NCI-H345 treated with DMSO at 0.1 percent for 48 hours (cell line): ENCODE results near the gene NF1.
"Not testable (repeated sequence)": the region's sequence is repeated elsewhere in the genome, so short reads cannot be mapped to it uniquely, and the experiment has no call there.

Source experiments
- DNase-seq: peaks from one replicate; lab custom pipeline; 2025; ENCODE audit not compliant: unreplicated experiment; lab: John Stamatoyannopoulos, UW

Gene NF1

GRCh38 chr17:31172388-31172787, 77.6 kb downstream of the NF1 start:
- no peak for DNase-seq

GRCh38 chr17:31174215-31174614, 79.4 kb downstream of the NF1 start:
- no peak for DNase-seq

GRCh38 chr17:31175237-31175636, 80.5 kb downstream of the NF1 start:
- DNase-seq, result no peak

GRCh38 chr17:31176143-31176542, 81.4 kb downstream of the NF1 start:
- not testable (repeated sequence) for DNase-seq

- DNase-seq, result not testable (repeated sequence)
These were observed 84.2 kb downstream of the NF1 start for GRCh38 chr17:31178951-31179350.

- DNase-seq, result no peak
These were observed 100.5 kb downstream of the NF1 start for GRCh38 chr17:31195305-31195704.

- no peak for DNase-seq
These were observed 103.2 kb downstream of the NF1 start for GRCh38 chr17:31198026-31198425.

GRCh38 chr17:31198666-31199065, 103.9 kb downstream of the NF1 start:
- not testable (repeated sequence) for DNase-seq

- no peak for DNase-seq
These were observed 105.5 kb downstream of the NF1 start for GRCh38 chr17:31200287-31200686.

GRCh38 chr17:31202968-31203367, 108.2 kb downstream of the NF1 start:
- DNase-seq, result no peak

- peak; percentile 1 for DNase-seq
These were observed 116.7 kb downstream of the NF1 start for GRCh38 chr17:31211352-31212012.

- DNase-seq, result peak; percentile 13
These were observed 121.4 kb downstream of the NF1 start for GRCh38 chr17:31216031-31216751.

- DNase-seq, result no peak
These were observed 129.6 kb downstream of the NF1 start for GRCh38 chr17:31224366-31224765.

- no peak for DNase-seq
These were observed 131.1 kb downstream of the NF1 start for GRCh38 chr17:31225831-31226230.

GRCh38 chr17:31226373-31226772, 131.6 kb downstream of the NF1 start:
- DNase-seq, result no peak

GRCh38 chr17:31226950-31227349, 132.2 kb downstream of the NF1 start:
- DNase-seq, result no peak

GRCh38 chr17:31231852-31232251, 137.1 kb downstream of the NF1 start:
- no peak for DNase-seq

GRCh38 chr17:31235110-31235509, 140.3 kb downstream of the NF1 start:
- DNase-seq, result no peak

GRCh38 chr17:31236137-31236536, 141.4 kb downstream of the NF1 start:
- no peak for DNase-seq

- DNase-seq, result no peak
These were observed 141.9 kb downstream of the NF1 start for GRCh38 chr17:31236712-31237111.

GRCh38 chr17:31241116-31241515, 146.3 kb downstream of the NF1 start:
- no peak for DNase-seq

GRCh38 chr17:31248986-31249834, 154.4 kb downstream of the NF1 start:
- no peak for DNase-seq
